GM18520 (cell line): ENCODE results near the gene HAUS8.
"Not testable (repeated sequence)": the region's sequence is repeated elsewhere in the genome, so short reads cannot be mapped to it uniquely, and the experiment has no call there.

Experiments used
- ATAC-seq: cut with Tn5 transposase; IDR thresholded peaks from one replicate; pipeline ENCODE4 v1.9.1; 2021; ENCODE audit not compliant: unreplicated experiment

Gene HAUS8

GRCh38 chr19:17037184-17037583, 38.1 kb downstream of the HAUS8 start:
- ATAC-seq = no peak

DNA sequence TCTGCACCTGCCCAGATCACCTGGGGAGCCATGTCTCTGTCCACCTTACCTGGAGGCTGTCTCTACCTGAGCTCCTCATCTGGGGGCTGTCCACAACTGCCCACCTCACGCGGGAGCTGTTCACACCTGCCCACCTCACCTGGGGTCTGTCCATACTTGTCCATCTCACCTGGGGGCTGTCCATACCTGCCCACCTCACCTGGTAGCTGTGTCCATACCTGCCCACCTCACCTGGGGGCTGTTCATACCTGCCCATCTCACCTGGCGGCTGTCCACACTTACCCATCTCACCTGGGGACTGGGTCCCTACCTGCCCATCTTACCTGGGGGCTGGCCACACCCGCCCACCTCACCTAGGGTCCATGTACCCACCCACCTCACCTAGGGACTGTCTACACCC, 38.6 kb downstream of the HAUS8 start:
- no peak for ATAC-seq

DNA sequence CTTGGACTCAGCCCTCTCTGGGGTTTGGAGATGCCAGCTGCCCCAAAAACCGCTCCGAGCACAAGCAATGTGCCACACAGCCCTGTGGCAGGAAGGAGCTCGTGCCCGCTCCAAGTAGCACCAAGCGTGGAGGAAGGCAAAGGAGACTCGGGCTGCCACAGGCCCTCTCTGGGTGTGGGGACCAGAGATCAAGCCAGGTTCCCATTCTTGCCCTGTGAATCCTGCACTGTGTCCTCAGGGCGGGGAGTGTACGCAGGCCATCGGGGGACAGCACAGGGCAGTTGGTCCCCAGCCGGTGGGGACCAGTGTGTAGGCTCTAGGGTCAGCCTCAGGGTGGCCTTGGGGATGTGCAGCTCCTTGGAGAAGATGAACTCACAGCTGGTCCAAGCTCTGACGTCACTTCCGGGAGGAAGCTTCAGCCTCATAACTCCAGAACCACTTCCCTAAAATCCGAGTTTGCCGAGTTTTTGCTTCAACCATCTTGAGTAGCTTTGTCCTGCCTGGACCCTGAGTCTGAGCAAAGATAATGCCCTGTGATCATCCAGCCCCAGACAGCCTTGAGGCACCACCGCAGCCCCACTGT, 39.3 kb downstream of the HAUS8 start:
- no peak for ATAC-seq

GRCh38 chr19:17031741-17032140, 43.5 kb downstream of the HAUS8 start:
- ATAC-seq = no peak

DNA sequence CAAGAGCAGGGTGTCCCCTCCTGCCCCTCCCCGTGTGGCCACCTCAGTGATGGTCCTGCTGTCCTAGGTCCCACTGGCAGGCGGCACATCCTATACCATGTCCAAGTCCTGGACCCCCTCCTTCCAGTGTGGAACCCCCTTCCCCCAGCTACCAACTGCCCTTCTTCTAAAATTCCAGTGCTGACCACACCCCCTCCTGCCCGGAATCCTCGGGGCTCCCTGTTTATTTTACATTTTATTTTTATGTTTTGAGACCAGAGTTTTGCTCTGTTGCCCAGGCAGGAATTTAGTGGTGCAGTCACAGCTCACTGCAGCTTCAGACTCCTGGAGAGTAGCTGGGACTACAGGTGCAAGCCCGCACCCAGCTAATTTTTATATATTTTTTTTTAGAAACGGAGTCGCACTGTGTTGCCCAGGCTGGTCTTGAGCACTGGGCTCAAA, 47.7 kb downstream of the HAUS8 start:
- no peak for ATAC-seq

DNA sequence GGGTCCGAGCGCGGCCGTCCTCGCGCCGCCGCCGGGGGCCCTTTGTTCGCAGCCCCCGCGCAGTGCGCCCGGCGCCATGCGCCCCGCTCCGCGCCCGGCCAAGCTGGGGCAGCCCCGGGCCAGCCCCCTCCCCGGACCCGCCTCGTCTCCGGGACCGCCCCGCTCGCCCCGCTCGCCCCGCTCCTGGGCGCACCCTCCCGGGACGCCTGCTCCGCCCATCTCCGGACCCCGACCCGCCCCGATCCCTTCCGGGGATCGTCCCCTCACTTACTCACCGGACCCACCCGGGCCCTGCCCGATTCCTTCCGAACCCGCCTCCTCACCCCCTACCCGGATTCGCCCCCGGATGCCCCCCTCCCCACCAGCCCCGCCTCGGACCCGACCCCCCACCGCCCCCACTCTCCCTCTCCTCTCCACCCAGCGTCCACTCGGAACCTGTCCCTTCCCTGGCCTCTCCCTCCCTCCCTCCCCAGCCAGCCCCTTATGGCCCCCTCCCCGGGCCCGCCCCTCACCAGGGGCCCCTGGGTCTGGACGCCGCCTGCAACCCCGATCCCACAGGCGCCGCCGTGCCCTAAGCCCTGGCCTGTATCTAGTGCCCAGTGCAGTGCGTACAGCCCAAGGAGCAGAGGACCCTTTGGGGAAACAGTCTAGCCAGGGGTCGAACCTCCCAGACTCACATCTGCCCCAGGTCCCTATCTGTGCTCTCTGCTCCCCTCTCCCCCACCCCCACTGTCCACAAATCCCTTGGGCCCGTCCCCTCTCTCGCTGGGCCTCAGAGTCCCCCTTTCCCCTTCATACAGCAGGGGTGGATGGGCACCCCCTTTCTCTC, 48.3 kb downstream of the HAUS8 start, which contains the start of gene CPAMD8:
Gene CPAMD8, minus strand, starts transcription at position 105 of the 829 bp plus-strand sequence. CDS start 168 bp downstream, outside the sequence.
- ATAC-seq = no peak

GRCh38 chr19:17025991-17026658, 49.1 kb downstream of the HAUS8 start:
- ATAC-seq = no peak

- ATAC-seq = no peak
These were observed 49.9 kb downstream of the HAUS8 start for GRCh38 chr19:17025361-17025760.

DNA sequence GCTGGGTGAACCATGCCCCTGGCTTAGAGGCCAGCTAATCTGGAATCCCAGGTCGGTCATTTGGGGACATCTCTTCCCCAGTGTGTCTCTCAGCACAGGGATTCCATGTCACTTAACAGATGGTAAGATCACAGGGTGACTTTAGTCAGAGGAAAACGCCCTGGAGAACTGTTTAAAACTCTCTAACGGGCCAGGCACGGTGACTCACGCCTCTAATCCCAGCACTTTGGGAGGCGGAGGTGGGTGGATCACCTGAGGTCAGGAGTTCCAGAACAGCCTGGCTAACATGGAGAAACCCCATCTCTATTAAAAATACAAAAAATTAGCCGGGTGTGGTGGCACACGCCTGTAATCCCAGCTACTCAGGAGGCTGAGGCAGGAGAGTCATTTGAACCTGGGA, 50.3 kb downstream of the HAUS8 start:
- not testable (repeated sequence) for ATAC-seq

- no peak for ATAC-seq
These were observed 51.4 kb downstream of the HAUS8 start for GRCh38 chr19:17023805-17024204.

GRCh38 chr19:17022738-17023137, 52.5 kb downstream of the HAUS8 start:
- no peak for ATAC-seq

- ATAC-seq = no peak
These were observed 53.3 kb downstream of the HAUS8 start for GRCh38 chr19:17021793-17022590.

DNA sequence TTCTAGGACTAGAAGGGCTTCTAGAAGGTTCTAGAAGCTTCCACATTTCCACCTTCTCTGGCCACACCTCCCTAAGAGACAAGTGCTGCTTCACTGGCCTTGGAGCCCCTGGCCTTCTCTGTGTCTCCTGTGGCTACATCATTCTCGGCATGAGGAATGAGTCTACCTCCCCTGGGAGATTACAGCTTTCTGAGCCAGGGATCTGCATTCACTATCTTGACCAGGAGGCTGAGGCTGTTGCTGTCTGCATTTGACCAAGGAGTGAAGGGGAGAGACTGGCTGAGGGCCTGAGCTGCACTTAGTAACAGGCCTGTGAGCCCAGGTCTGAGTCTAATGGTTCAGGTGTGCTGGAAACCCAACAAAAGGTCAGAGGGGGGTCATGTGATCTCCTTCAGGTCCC, 53.9 kb downstream of the HAUS8 start:
- no peak for ATAC-seq

GRCh38 chr19:17020823-17021222, 54.4 kb downstream of the HAUS8 start:
- no peak for ATAC-seq

GRCh38 chr19:17020385-17020784, 54.9 kb downstream of the HAUS8 start:
- no peak for ATAC-seq

DNA sequence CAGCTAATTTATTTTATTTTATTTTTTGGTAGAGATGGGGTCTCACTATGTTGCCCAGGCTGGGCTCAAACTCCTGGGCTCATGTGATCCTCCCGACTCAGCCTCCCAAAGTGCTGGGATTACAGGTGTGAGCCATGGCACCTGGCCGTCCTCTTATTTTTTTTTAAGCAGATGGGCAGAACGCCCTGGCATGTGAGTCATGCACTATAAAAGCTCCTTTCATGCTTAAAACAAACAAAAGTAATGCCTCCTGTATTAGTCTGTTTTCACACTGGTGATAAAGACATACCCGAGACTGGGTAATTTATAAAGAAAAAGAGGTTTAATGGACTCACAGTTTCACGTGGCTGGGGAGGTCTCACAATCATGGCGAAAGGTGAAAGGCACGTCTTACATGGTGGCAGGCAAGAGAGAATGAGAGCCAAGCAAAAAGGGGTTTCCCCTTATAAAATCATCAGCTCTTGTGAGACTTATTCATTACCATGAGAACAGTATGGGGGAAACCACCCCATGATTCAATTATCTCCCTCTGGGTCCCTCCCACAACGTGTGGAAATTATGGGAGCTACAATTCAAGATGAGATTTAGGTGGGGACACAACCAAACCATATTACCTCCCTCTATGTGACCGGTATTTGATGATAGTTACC, 60.9 kb downstream of the HAUS8 start:
- not testable (repeated sequence) for ATAC-seq

DNA sequence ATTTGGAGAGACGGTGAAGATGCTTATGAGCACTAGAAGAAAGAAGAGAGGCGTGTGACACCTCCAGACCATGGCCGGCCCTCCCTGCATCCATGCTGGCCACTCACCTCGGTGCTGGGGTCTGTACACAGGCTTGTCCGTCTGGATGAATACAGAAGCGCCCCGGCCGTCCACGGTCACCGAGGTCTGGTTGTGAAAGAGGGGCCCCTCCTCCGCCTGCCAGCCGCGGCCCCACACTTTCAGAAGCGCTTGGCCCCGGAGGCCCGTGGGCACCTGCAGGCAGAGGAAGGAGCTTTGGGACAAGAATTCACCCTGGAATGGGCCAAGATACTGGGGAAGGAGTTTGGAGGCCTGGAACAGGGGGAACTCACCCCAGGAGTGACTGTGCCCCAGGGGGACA, 63.8 kb downstream of the HAUS8 start:
- no peak for ATAC-seq

DNA sequence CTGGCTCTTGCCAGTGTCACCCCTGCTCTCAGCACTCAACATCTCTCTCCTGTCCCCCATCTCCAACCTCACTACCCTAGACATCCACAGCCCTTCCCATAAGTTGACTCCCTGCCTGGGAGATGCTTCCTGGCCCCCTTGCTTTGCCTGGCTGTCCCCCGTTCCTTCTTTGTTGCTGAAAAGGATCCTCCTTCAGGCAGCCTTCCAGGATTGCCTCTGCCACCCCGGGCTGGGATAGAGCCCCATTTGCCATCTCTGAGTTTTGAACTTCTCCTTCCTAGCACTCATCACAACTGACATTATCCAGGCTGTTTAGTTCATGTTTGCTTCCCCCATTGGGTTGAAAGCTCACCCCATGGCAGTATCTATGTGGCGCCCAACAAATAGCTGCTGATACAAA, 68.7 kb downstream of the HAUS8 start:
- ATAC-seq = no peak

GRCh38 chr19:17005000-17005399, 70.3 kb downstream of the HAUS8 start:
- no peak for ATAC-seq

- no peak for ATAC-seq
These were observed 70.9 kb downstream of the HAUS8 start for GRCh38 chr19:17004386-17004785.

GRCh38 chr19:17002455-17002854, 72.8 kb downstream of the HAUS8 start:
- ATAC-seq = no peak
